Upper lobe of left lung (tissue), 6 donors: ENCODE data around the gene AIFM3. TPM values are rescaled to one million over a fixed set of nuclear protein-coding genes. Genes with fewer than 3 reads are reported as not detected.

Experiments used
- ATAC-seq, 2 donors: fragments of 200-7000 bp; cut with Tn5 transposase; one replicate each; pipeline ENCODE4 v1.9.1; 2022; ENCODE audit warnings: mild to moderate bottlenecking in 2 of 2, moderate library complexity in 2 of 2; ENCODE audit not compliant: low FRiP score in 2 of 2
- DNase-seq, 2 donors: peaks; one replicate each; pipeline ENCODE4 v3.0.0-alpha.2; 2019 to 2020
- H3K27ac ChIP-seq, 4 donors: fragments of 200-600 bp; sonication (generic); one replicate each; pipeline ENCODE4 v1.5.1; 2016 to 2019
- H3K27me3 ChIP-seq, 4 donors: fragments of 200-600 bp; sonication (generic); one replicate each; pipeline ENCODE4 v1.5.1; 2017 to 2019
- H3K36me3 ChIP-seq, 4 donors: fragments of 200-600 bp; sonication (generic); one replicate each; pipeline ENCODE4 v1.5.1; 2016 to 2019
- H3K4me1 ChIP-seq, 4 donors: fragments of 200-600 bp; sonication (generic); one replicate each; pipeline ENCODE4 v1.5.1; 2018 to 2019
- H3K4me3 ChIP-seq, 4 donors: fragments of 200-600 bp; sonication (generic); one replicate each; pipeline ENCODE4 v1.5.1; 2017 to 2019; ENCODE audit warnings: mild to moderate bottlenecking in 2 of 4, moderate library complexity in 1 of 4
- H3K9me3 ChIP-seq, 4 donors: fragments of 200-600 bp; sonication (generic); one replicate each; pipeline ENCODE4 v1.5.1; 2018 to 2019
- CTCF ChIP-seq, 6 experiments: fragments of 450-650 bp in 4 of 6; fragments of 200-600 bp in 2 of 6; sonication (generic) in 2 of 6; IDR thresholded peaks; one replicate each; pipeline ENCODE4 v1.5.1; 2016 to 2019; ENCODE audit warnings: antibody characterized with exemption in 6 of 6
- EP300 ChIP-seq, 4 donors: sonication (generic); formaldehyde crosslinking; IDR thresholded peaks; one replicate each; pipeline ENCODE4 v1.5.1; 2017; ENCODE audit warnings: antibody characterized with exemption in 4 of 4, control low read depth in 2 of 4
- POLR2A ChIP-seq, 4 donors: fragments of 450-650 bp; IDR thresholded peaks; one replicate each; pipeline ENCODE4 v1.5.1; 2016 to 2017; ENCODE audit warnings: antibody characterized with exemption in 4 of 4, mild to moderate bottlenecking in 2 of 4
- POLR2AphosphoS5 ChIP-seq, 2 donors: sonication (generic); formaldehyde crosslinking; IDR thresholded peaks; one replicate each; pipeline ENCODE4 v1.5.1; 2017; ENCODE audit warnings: antibody characterized with exemption in 2 of 2
- WGBS, 2 donors: methylation state at CpG; one replicate each; pipeline ENCODE4 v1.1.5; 2017 to 2018; 5-methylcytosine and 5-hydroxymethylcytosine counted together
- total RNA-seq, 6 donors: library from RNA; depleted of rRNA in 4 of 6; stranded (reverse); fragments of >200 nt in 4 of 6; gene quantifications; one replicate each; pipeline versions ENCODE4 v1.1.0 to v1.2.1, GENCODE V29; 2016 to 2021
- donor health status: DM: no; HTN: no; CAD: no; lungs with moderate emphysema.
- donor health status: DM: no; HTN: yes; CAD: no; lungs with severe emphysema.

The AIFM3 gene
- total RNA-seq, 6 donors from 2014 or later, result 4.7 to 9.4 (median 6.6) TPM

GRCh38 chr22:20980938-20981722 lies 14.1 kb downstream of the AIFM3 start:
- Histone ChIP-seq H3K4me1 (peaks cover 26 to 42% (median 30%) of the 10 kb centered on the region in 4 donors), H3K27me3 (no peaks in the 10 kb centered on the region), H3K4me3 (peak overlapping the region; percentile 38 to 81 (median 68)), H3K9me3 (peaks cover 0 to 9% (median 1%) of the 10 kb centered on the region in 4 donors), H3K27ac (peak overlapping the region; percentile 82 to 95 (median 93)), H3K36me3 (peaks cover 0 to 10% (median 4%) of the 10 kb centered on the region in 4 donors)
- ATAC-seq (no peak), DNase-seq (no peak)
- WGBS, 2 donors, result 70 to 80% methylated on average over 10 of the region's 10 CpGs
- TF ChIP-seq POLR2AphosphoS5 (IDR thresholded peaks at IDR 0.05) (no peak), EP300 (IDR thresholded peaks at IDR 0.05) (no peak), POLR2A (IDR thresholded peaks at IDR 0.05) (no peak)

GRCh38 chr22:20981787-20982562 lies 14.9 kb downstream of the AIFM3 start, which contains the start of gene LZTR1:
Gene LZTR1, plus strand, starts transcription at chr22:20982297. Its CDS starts 75 bp downstream, at chr22:20982372.
- H3K9me3 ChIP-seq, result peaks cover 0 to 9% (median 1%) of the 10 kb centered on the region in 4 donors
- peaks cover 0 to 18% (median 5%) of the 10 kb centered on the region in 4 donors for H3K36me3 ChIP-seq
- WGBS, 2 donors, result 0 to 1% methylated on average over 15 to 51 of the region's 87 CpGs
- peak within 1 kb of the TSS; percentile 82 to 95 (median 93) for H3K27ac ChIP-seq
- peak within 1 kb of the TSS; percentile 38 to 81 (median 68) for H3K4me3 ChIP-seq
- TF ChIP-seq CTCF (IDR thresholded peaks at IDR 0.05) (peak in 5 of 6 experiments; percentile 21 to 73 (median 61)), EP300 (IDR thresholded peaks at IDR 0.05) (peak in 1 of 4 donors; percentile 50), POLR2A (IDR thresholded peaks at IDR 0.05) (peak; percentile 15 to 96 (median 82)), POLR2AphosphoS5 (IDR thresholded peaks at IDR 0.05) (peak; percentile 95 to 96)
- no peaks in the 10 kb centered on the region for H3K27me3 ChIP-seq
- peaks cover 26 to 42% (median 30%) of the 10 kb centered on the region in 4 donors for H3K4me1 ChIP-seq
- ATAC-seq, result peak; percentile 92 to 96
- peak; percentile 87 to 96 for DNase-seq

- ATAC-seq (peak; percentile 4 to 5), DNase-seq (no peak)
- Histone ChIP-seq H3K27ac (peak overlapping the region in 3 of 4 donors; percentile 92 to 95 (median 94)), H3K4me1 (peaks cover 26 to 42% (median 30%) of the 10 kb centered on the region in 4 donors), H3K27me3 (no peaks in the 10 kb centered on the region), H3K9me3 (peaks cover 0 to 9% (median 1%) of the 10 kb centered on the region in 4 donors), H3K36me3 (peaks cover 2 to 24% (median 9%) of the 10 kb centered on the region in 4 donors), H3K4me3 (peak overlapping the region; percentile 38 to 81 (median 68))
- 6% methylated on average over 12 of the region's 12 CpGs; no CpG with 5 or more reads in 1 of the 2 donors for WGBS, 2 donors
- TF ChIP-seq CTCF (IDR thresholded peaks at IDR 0.05) (no peak), EP300 (IDR thresholded peaks at IDR 0.05) (no peak), POLR2AphosphoS5 (IDR thresholded peaks at IDR 0.05) (no peak), POLR2A (IDR thresholded peaks at IDR 0.05) (no peak)
Measured at GRCh38 chr22:20982563-20982882, 15.5 kb downstream of the AIFM3 start.

- H3K9me3 ChIP-seq, result peaks cover 0 to 8% (median 1%) of the 10 kb centered on the region in 4 donors
- ATAC-seq, result no peak
- DNase-seq, result no peak
- WGBS, 2 donors, result 66 to 84% methylated on average over 4 to 5 of the region's 5 CpGs
- no peaks in the 10 kb centered on the region for H3K27me3 ChIP-seq
- no peak for TF ChIP-seq EP300 (IDR thresholded peaks at IDR 0.05)
- no peak for TF ChIP-seq POLR2A (IDR thresholded peaks at IDR 0.05)
- no peak for TF ChIP-seq POLR2AphosphoS5 (IDR thresholded peaks at IDR 0.05)
- no peak for TF ChIP-seq CTCF (IDR thresholded peaks at IDR 0.05)
- peaks cover 26 to 42% (median 30%) of the 10 kb centered on the region in 4 donors for H3K4me1 ChIP-seq
- H3K36me3 ChIP-seq, result peaks cover 3 to 31% (median 14%) of the 10 kb centered on the region in 4 donors
- peak overlapping the region in 2 of 4 donors; percentile 92 to 95 for H3K27ac ChIP-seq
- H3K4me3 ChIP-seq, result peak overlapping the region; percentile 38 to 81 (median 68)
Measured at GRCh38 chr22:20983081-20983771, 16.2 kb downstream of the AIFM3 start.
